HFFc6 (cell line): ENCODE measurements around the gene GAPVD1. TPM values are rescaled to one million over a fixed set of nuclear protein-coding genes. Genes with fewer than 3 reads are reported as not detected.
"Not testable (repeated sequence)": the region's sequence is repeated elsewhere in the genome, so short reads cannot be mapped to it uniquely, and the experiment has no call there.

Experiments
- DNase-seq: peaks from one replicate; pipeline ENCODE4 v3.0.0-alpha.2; 2018
- H3K27ac Mint-ChIP-seq: 2 replicates; pipeline ENCODE4 v1.8.0; 2020; ENCODE audit warnings: mild to moderate bottlenecking, mixed read lengths
- H3K27me3 Mint-ChIP-seq: 2 replicates; pipeline ENCODE4 v1.8.0; 2021; ENCODE audit warnings: mild to moderate bottlenecking, moderate library complexity, mixed read lengths; ENCODE audit not compliant: insufficient read depth
- H3K36me3 Mint-ChIP-seq: 2 replicates; pipeline ENCODE4 v1.8.0; 2021; ENCODE audit warnings: low read depth, mixed read lengths
- H3K4me1 Mint-ChIP-seq: 2 replicates; pipeline ENCODE4 v1.8.0; 2020; ENCODE audit warnings: low read depth, mixed read lengths
- H3K4me3 Mint-ChIP-seq: 2 replicates; pipeline ENCODE4 v1.8.0; 2020; ENCODE audit warnings: mild to moderate bottlenecking, moderate library complexity, mixed read lengths
- H3K9me3 Mint-ChIP-seq: 2 replicates; pipeline ENCODE4 v1.8.0; 2020; ENCODE audit warnings: mild to moderate bottlenecking, mixed read lengths
- total RNA-seq, 6 experiments: library from RNA; stranded (reverse); fragmentation: NEBNext Ultra II Directional; extraction: Animal tissue kit (Norgen Biotek cat#: 25700); gene quantifications; 2 replicates in 1 of 6; 3 replicates in 5 of 6; pipeline ENCODE4 v1.2.3, GENCODE V29; 2021
- TF ChIP-seq, protein P1 (sequence below): fragments of 200-600 bp; sonication (generic); IDR thresholded peaks from 2 replicates; pipeline ENCODE4 v1.5.0; 2021; ENCODE audit warnings: antibody characterized with exemption, mild to moderate bottlenecking

Gene GAPVD1
- total RNA-seq, 6 experiments from 2014 or later = 27.7 to 37.7 (median 34.5) TPM

DNA sequence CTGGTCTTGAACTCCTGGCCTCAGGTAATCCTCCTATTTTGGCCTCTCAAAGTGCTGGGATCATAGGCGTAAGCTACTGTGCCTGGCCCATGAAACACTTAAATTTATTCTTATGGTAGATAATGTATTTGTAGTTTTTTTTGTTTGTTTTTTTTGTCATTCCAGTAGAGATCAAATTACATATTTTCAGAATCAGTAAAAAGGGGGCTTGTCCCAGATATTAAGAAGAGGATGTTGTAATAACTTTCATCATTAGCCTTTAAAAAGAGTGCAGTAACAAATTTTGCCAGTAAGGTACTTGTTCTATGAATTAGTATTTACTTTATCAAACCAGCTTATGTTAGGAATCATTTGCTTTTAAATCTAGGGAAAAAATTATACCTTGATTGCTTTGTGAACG lies 42.6 kb downstream of the GAPVD1 start:
- Mint-ChIP-seq H3K27me3 (no peaks in the 10 kb centered on the region; the same call in 1 of the 2 replicates), H3K27ac (no peak overlapping the region), H3K4me3 (no peak overlapping the region), H3K36me3 (peaks cover 19% of the 10 kb centered on the region), H3K9me3 (no peaks in the 10 kb centered on the region), H3K4me1 (peaks cover 6% of the 10 kb centered on the region; the same call in 1 of the 2 replicates)
- TF ChIP-seq, protein P1, sequence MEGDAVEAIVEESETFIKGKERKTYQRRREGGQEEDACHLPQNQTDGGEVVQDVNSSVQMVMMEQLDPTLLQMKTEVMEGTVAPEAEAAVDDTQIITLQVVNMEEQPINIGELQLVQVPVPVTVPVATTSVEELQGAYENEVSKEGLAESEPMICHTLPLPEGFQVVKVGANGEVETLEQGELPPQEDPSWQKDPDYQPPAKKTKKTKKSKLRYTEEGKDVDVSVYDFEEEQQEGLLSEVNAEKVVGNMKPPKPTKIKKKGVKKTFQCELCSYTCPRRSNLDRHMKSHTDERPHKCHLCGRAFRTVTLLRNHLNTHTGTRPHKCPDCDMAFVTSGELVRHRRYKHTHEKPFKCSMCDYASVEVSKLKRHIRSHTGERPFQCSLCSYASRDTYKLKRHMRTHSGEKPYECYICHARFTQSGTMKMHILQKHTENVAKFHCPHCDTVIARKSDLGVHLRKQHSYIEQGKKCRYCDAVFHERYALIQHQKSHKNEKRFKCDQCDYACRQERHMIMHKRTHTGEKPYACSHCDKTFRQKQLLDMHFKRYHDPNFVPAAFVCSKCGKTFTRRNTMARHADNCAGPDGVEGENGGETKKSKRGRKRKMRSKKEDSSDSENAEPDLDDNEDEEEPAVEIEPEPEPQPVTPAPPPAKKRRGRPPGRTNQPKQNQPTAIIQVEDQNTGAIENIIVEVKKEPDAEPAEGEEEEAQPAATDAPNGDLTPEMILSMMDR = no peak
- DNase-seq = no peak

DNA sequence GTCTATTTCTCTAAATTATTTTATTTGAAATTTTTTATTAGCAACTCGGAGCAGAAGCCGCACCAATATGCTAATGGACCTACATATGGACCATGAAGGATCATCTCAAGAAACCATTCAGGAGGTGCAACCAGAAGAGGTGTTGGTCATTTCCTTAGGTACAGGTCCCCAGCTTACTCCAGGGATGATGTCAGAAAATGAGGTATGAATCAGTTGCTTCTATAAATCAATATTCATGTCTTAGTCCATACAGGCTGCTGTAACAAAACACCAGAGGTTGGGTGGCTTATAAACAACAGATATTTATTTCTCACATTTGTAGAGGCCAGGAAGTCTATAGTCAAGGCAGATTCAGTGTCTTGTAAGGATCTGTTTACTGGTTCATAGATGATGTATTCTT lies 50.8 kb downstream of the GAPVD1 start:
- H3K27me3 Mint-ChIP-seq = no peaks in the 10 kb centered on the region
- H3K9me3 Mint-ChIP-seq = no peaks in the 10 kb centered on the region
- no peak overlapping the region for H3K4me3 Mint-ChIP-seq
- H3K27ac Mint-ChIP-seq = no peak overlapping the region
- TF ChIP-seq, protein P1 = no peak
- DNase-seq = no peak
- no peaks in the 10 kb centered on the region for H3K4me1 Mint-ChIP-seq
- H3K36me3 Mint-ChIP-seq = peaks cover 49% of the 10 kb centered on the region

DNA sequence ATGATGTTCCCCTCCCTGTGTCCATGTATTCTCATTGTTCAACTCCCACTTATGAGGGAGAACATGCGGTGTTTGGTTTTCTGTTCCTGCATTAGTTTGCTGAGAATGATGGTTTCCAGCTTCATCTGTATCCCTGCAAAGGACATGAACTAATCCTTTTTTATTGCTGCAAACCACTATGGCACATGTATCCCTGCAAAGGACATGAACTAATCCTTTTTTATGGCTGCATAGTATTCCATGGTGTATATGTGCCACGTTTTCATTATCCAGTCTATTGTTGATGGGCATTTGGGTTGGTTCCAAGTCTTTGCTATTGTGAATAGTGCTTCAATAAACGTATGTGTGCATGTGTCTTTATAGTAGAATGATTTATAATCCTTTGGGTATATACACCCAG lies 54.7 kb downstream of the GAPVD1 start:
- not testable (repeated sequence) for H3K9me3 Mint-ChIP-seq, DNase-seq, H3K4me1 Mint-ChIP-seq, H3K4me3 Mint-ChIP-seq, H3K27ac Mint-ChIP-seq, H3K27me3 Mint-ChIP-seq
- peaks cover 50% of the 10 kb centered on the region for H3K36me3 Mint-ChIP-seq

DNA sequence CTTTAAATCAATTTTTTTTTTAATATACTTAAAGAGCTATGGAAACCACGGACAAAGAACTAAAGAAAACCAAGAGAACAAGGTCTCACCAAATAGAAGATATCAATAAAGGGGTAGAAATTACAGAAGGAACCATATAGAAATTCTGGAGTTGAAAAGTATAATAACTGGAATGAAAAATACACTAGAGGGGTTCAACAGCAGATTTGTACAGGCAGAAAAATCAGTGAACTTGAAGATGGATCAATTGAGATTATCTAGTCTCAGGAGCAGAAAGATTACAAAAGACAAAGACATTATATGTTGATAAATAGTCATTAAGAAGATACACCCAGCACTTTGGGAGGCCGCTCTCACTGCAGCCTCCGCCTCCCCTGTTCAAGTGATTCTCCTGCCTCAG lies 56.1 kb downstream of the GAPVD1 start:
- H3K27me3 Mint-ChIP-seq = no peaks in the 10 kb centered on the region
- TF ChIP-seq, protein P1 = no peak
- no peak overlapping the region for H3K27ac Mint-ChIP-seq
- H3K4me3 Mint-ChIP-seq = no peak overlapping the region
- H3K9me3 Mint-ChIP-seq = no peaks in the 10 kb centered on the region
- DNase-seq = no peak
- H3K36me3 Mint-ChIP-seq = peaks cover 45% of the 10 kb centered on the region
- H3K4me1 Mint-ChIP-seq = no peaks in the 10 kb centered on the region

DNA sequence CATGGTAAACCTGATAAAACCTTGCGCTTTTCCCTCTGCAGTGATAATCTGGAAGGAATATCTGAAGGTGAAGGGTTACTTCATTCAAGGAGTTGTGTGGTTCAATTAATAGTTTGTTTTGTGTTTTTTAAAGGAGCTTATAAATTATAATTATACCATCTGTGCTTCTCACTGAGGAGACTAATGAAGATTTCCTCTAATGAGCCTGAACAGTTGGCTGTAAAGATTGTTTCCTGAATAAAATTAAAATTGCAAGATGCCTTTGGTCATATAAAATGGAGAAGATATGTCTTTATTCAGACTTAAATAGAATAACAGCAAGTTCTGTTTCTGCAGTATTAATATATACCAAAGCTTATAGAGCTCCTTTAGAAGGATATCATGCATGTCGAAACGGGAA lies 59.9 kb downstream of the GAPVD1 start:
- no peaks in the 10 kb centered on the region for H3K9me3 Mint-ChIP-seq
- H3K27me3 Mint-ChIP-seq = no peaks in the 10 kb centered on the region
- TF ChIP-seq, protein P1 = no peak
- H3K36me3 Mint-ChIP-seq = peaks cover 34% of the 10 kb centered on the region
- H3K27ac Mint-ChIP-seq = no peak overlapping the region
- DNase-seq = no peak
- H3K4me3 Mint-ChIP-seq = no peak overlapping the region
- peaks cover 10% of the 10 kb centered on the region for H3K4me1 Mint-ChIP-seq

DNA sequence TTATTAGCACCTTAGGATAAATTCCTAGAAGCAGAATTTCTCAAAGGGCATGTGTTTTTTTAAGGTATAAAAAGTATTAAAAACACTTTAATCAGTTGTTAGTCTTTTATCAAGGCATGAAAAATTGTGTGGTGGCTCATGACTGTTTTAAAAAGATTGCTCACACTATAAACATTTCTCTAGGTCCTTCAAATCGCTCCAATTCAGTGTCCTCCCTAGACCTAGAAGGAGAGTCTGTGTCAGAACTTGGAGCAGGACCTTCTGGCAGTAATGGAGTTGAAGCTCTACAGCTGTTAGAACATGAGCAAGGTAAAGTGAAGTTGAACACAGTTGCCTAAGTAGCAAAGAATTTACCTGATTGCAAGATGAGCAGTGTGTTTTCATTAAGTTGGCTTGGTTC lies 62.0 kb downstream of the GAPVD1 start:
- no peak for DNase-seq
- TF ChIP-seq, protein P1 = no peak
- no peak overlapping the region for H3K27ac Mint-ChIP-seq
- peaks cover 10% of the 10 kb centered on the region for H3K4me1 Mint-ChIP-seq
- no peak overlapping the region for H3K4me3 Mint-ChIP-seq
- H3K36me3 Mint-ChIP-seq = peaks cover 21% of the 10 kb centered on the region
- no peaks in the 10 kb centered on the region for H3K27me3 Mint-ChIP-seq
- H3K9me3 Mint-ChIP-seq = no peaks in the 10 kb centered on the region
